ENCODE measurements around the gene CHRM3. TPM values are rescaled to one million over a fixed set of nuclear protein-coding genes. Genes with fewer than 3 reads are reported as not detected.

Gene CHRM3
- total and polyA plus RNA-seq, 8 donors = 0.92 to 222 (median 4.6) TPM

- H3K36me3 ChIP-seq = no peaks in the 10 kb centered on the region
- no peaks in the 10 kb centered on the region for H3K27me3 ChIP-seq
- DNase-seq = no peak
- no peaks in the 10 kb centered on the region for H3K9me3 ChIP-seq
- peak overlapping the region in 3 of 5 donors; percentile 1 to 47 (median 38) for H3K27ac ChIP-seq
- H3K4me1 ChIP-seq = peaks cover 0 to 54% (median 22%) of the 10 kb centered on the region in 4 donors
- intact Hi-C loops (cut with DNase I; ENCODE audit: low total_unique reads) = no loop called here
- 31 to 53% (median 48%) methylated on average over 6 of the region's 6 CpGs for WGBS, 5 donors
- H3K4me3 ChIP-seq = no peak overlapping the region
- TF ChIP-seq CTCF (IDR thresholded peaks at IDR 0.05) = no peak
- TF ChIP-seq EP300 (IDR thresholded peaks at IDR 0.05) = no peak
- TF ChIP-seq POLR2A (IDR thresholded peaks at IDR 0.05) = no peak
- TF ChIP-seq POLR2AphosphoS5 (IDR thresholded peaks at IDR 0.05) = no peak
Measured at GRCh38 chr1:239413916-239414315, 27.5 kb downstream of the CHRM3 start.

GRCh38 chr1:239417221-239417620, 30.9 kb downstream of the CHRM3 start:
- intact Hi-C loops (cut with DNase I; ENCODE audit: low total_unique reads) = no loop called here
- TF ChIP-seq POLR2A (IDR thresholded peaks at IDR 0.05) (no peak), EP300 (IDR thresholded peaks at IDR 0.05) (no peak), CTCF (IDR thresholded peaks at IDR 0.05) (no peak), POLR2AphosphoS5 (IDR thresholded peaks at IDR 0.05) (no peak)
- H3K36me3 ChIP-seq = no peaks in the 10 kb centered on the region
- H3K4me1 ChIP-seq = peaks cover 0 to 46% (median 16%) of the 10 kb centered on the region in 4 donors
- H3K9me3 ChIP-seq = no peaks in the 10 kb centered on the region
- H3K4me3 ChIP-seq = no peak overlapping the region
- H3K27ac ChIP-seq = no peak overlapping the region
- DNase-seq = no peak
- H3K27me3 ChIP-seq = no peaks in the 10 kb centered on the region
- WGBS, 5 donors = 63 to 86% (median 76%) methylated on average over 2 of the region's 2 CpGs

GRCh38 chr1:239417986-239418640, 31.7 kb downstream of the CHRM3 start:
- Histone ChIP-seq H3K4me3 (no peak overlapping the region), H3K9me3 (no peaks in the 10 kb centered on the region), H3K4me1 (peaks cover 0 to 53% (median 17%) of the 10 kb centered on the region in 4 donors), H3K27ac (no peak overlapping the region), H3K27me3 (no peaks in the 10 kb centered on the region), H3K36me3 (no peaks in the 10 kb centered on the region)
- TF ChIP-seq POLR2A (IDR thresholded peaks at IDR 0.05) (no peak), EP300 (IDR thresholded peaks at IDR 0.05) (no peak), POLR2AphosphoS5 (IDR thresholded peaks at IDR 0.05) (no peak), CTCF (IDR thresholded peaks at IDR 0.05) (no peak)
- WGBS, 5 donors = 39 to 73% (median 51%) methylated on average over 5 of the region's 5 CpGs
- peak in 1 of 2 donors; percentile 39 for DNase-seq
- intact Hi-C loops (cut with DNase I; ENCODE audit: low total_unique reads) = no loop called here

GRCh38 chr1:239418681-239419080, 32.3 kb downstream of the CHRM3 start:
- Histone ChIP-seq H3K4me1 (peaks cover 0 to 47% (median 14%) of the 10 kb centered on the region in 4 donors), H3K27me3 (no peaks in the 10 kb centered on the region), H3K9me3 (no peaks in the 10 kb centered on the region), H3K36me3 (no peaks in the 10 kb centered on the region), H3K27ac (no peak overlapping the region), H3K4me3 (no peak overlapping the region)
- intact Hi-C loops (cut with DNase I; ENCODE audit: low total_unique reads) = no loop called here
- TF ChIP-seq CTCF (IDR thresholded peaks at IDR 0.05) (no peak), EP300 (IDR thresholded peaks at IDR 0.05) (no peak), POLR2A (IDR thresholded peaks at IDR 0.05) (no peak), POLR2AphosphoS5 (IDR thresholded peaks at IDR 0.05) (no peak)
- peak in 1 of 2 donors; percentile 29 for DNase-seq
- WGBS, 5 donors = 83 to 95% (median 92%) methylated on average over 1 of the region's 1 CpG
